ENCODE results near the gene MDH1. TPM values are rescaled to one million over a fixed set of nuclear protein-coding genes. Genes with fewer than 3 reads are reported as not detected.

The MDH1 gene
- total and polyA plus RNA-seq, 9 of the 15 experiments (the other 6 are each of a cell fraction or from before 2014, with no cell fraction given), result 191 to 1,225 (median 284) TPM

- Histone ChIP-seq H3K27ac (ENCODE audit: extremely low read depth, low read depth, low read length) (no peak overlapping the region), H3K4me1 (replicated peaks in 1 of 2; ENCODE audit: control insufficient read depth in 2 of 2, insufficient read depth in 2 of 2, low read length in 2 of 2) (no peaks in the 10 kb centered on the region), H3K9me1 (ENCODE audit: control insufficient read depth, insufficient read depth, low read length) (no peaks in the 10 kb centered on the region), H2AFZ (ENCODE audit: low read depth, low read length) (no peak overlapping the region), H4K20me1 (replicated peaks; ENCODE audit: control insufficient read depth, insufficient read depth, low read length) (no peaks in the 10 kb centered on the region), H3K79me2 (ENCODE audit: control insufficient read depth, insufficient read depth, low read length) (no peaks in the 10 kb centered on the region), H3K9ac (ENCODE audit: insufficient read depth in 1 of 2, low read depth in 2 of 2, low read length in 2 of 2) (no peak overlapping the region), H3K9me3 (replicated peaks; ENCODE audit: control insufficient read depth, insufficient read depth, low read depth, low read length) (no peaks in the 10 kb centered on the region), H3K4me2 (ENCODE audit: insufficient read depth, low read length) (no peak overlapping the region), H3K36me3 (ENCODE audit: control insufficient read depth, insufficient read depth, low read length) (no peaks in the 10 kb centered on the region), H3K27me3 (ENCODE audit: control insufficient read depth in 2 of 2, insufficient read depth in 2 of 2, low read length in 2 of 2) (no peaks in the 10 kb centered on the region; a peak in 1 of 5 replicates), H3K4me3 (no peak overlapping the region)
- intact Hi-C loops (cut with micrococcal nuclease) (no loop called here), in situ Hi-C loops (cut with MboI) (no loop called here)
- CTCF ChIA-PET (ENCODE audit: low intra/inter-chr PET ratio), result no interaction called here
- BruUV-seq (replicated peaks), result no TSS peak
- DNase-seq (ENCODE audit: extremely low read depth in 1 of 4, low spot score in 3 of 4) (no peak), FAIRE-seq (no peak), ATAC-seq (no peak)
- WGBS (ENCODE audit: insufficient coverage, low coverage, missing lambda C conversion rate), result 0% methylated on average over 1 of the region's 1 CpG
- no peak for TF ChIP-seq ZNF280B (CRISPR knock-in tag; IDR thresholded peaks at IDR 0.05)
- no peak for TF ChIP-seq U2AF1 (optimal IDR thresholded peaks at IDR 0.05; ENCODE audit: low read depth, low read length)
- TF ChIP-seq RBM15 (IDR thresholded peaks at IDR 0.05; ENCODE audit: insufficient read depth, low read length), result no peak
- no peak for TF ChIP-seq EP300 (IDR thresholded peaks at IDR 0.05; ENCODE audit: low read length)
- no peak for TF ChIP-seq RFX5 (IDR thresholded peaks at IDR 0.05; ENCODE audit: low read depth, low read length)
- TF ChIP-seq ZNF655 (CRISPR knock-in tag; IDR thresholded peaks at IDR 0.05), result no peak
- no peak for TF ChIP-seq ILK (tag; IDR thresholded peaks at IDR 0.05; ENCODE audit: borderline replicate concordance, low read depth)
- TF ChIP-seq E4F1 (CRISPR knock-in tag; IDR thresholded peaks at IDR 0.05; ENCODE audit: borderline replicate concordance), result no peak
- no peak for TF ChIP-seq ZNF140 (CRISPR knock-in tag; IDR thresholded peaks at IDR 0.05)
- no peak for TF ChIP-seq SMARCA5 (IDR thresholded peaks at IDR 0.05)
- no peak for TF ChIP-seq OTX1 (CRISPR knock-in tag; IDR thresholded peaks at IDR 0.05)
- no peak for TF ChIP-seq RBFOX2 (IDR thresholded peaks at IDR 0.05; ENCODE audit: low read depth, low read length)
- no peak for TF ChIP-seq TCF7L2 (IDR thresholded peaks at IDR 0.05; ENCODE audit: low read depth, low read length)
- TF ChIP-seq HSF4 (CRISPR knock-in tag; IDR thresholded peaks at IDR 0.05; ENCODE audit: borderline replicate concordance), result no peak
- TF ChIP-seq SMAD1 (IDR thresholded peaks at IDR 0.05; ENCODE audit: low read depth, low read length, partially characterized antibody), result no peak
- POLR2A ChIA-PET, result interaction anchor here (0.9 kb wide), 1 partner anchor 14 kb away, joined by 3 read pairs; no protein-coding TSS in a partner anchor
These were observed 50.6 kb downstream of the MDH1 start for GRCh38 chr2:63639344-63639743.

Measured in K562 (cell line).